Measurements from ENCODE around the gene SHD.

GRCh38 chr19:4233282-4233853 is 45.7 kb upstream of the SHD start:
- TF ChIP-seq EZH2 (IDR thresholded peaks at IDR 0.05; ENCODE audit: low read length, missing control alignments): no peak
- TF ChIP-seq CTCF (conservative IDR thresholded peaks at IDR 0.05 in 1 of 2, IDR thresholded peaks at IDR 0.05 in 1 of 2; ENCODE audit: low read depth in 1 of 2, low read length in 2 of 2): peak; percentile 52 to 73

Data from fibroblast of lung (primary cell).